ENCODE results near the gene GSN.

DNA sequence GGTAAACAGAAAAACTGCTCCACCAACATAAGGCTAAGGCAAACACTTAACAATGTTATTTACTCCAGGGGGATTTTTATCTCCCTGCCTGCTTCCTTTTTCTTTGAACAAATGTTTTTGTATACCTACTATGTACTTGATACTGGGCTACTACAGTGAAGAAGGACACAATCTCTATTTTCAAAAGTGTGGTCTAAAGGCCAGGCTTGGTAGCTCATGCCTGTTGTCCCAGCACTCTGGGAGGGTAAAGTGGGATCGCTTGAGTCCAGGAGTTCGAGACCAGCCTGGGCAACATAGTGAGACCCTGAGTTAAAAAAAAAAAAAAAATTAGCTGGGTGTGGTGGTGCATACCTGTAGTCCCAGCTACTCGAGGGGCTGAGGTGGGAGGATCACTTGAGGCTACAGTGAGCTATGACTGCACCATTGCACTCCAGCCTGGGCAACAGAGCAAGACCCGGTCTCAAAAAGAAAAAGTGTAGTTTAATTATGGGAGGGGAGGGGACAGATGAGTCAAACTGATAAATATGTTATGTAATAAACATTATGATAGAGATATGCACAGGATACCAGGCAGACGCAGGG, 98.7 kb downstream of the GSN start:
- TF ChIP-seq CTCF (IDR thresholded peaks at IDR 0.05; ENCODE audit: low read depth, low read length, poor library complexity, severe bottlenecking) = no peak
- TF ChIP-seq EZH2phosphoT487 (IDR thresholded peaks at IDR 0.05; ENCODE audit: borderline replicate concordance, low read length) = no peak
